ENCODE measurements around the gene SLC43A1. TPM values are rescaled to one million over a fixed set of nuclear protein-coding genes. Genes with fewer than 3 reads are reported as not detected.

The SLC43A1 gene
- total RNA-seq, 4 donors from 2014 or later: 7.4 to 35.1 (median 15.8) TPM

DNA sequence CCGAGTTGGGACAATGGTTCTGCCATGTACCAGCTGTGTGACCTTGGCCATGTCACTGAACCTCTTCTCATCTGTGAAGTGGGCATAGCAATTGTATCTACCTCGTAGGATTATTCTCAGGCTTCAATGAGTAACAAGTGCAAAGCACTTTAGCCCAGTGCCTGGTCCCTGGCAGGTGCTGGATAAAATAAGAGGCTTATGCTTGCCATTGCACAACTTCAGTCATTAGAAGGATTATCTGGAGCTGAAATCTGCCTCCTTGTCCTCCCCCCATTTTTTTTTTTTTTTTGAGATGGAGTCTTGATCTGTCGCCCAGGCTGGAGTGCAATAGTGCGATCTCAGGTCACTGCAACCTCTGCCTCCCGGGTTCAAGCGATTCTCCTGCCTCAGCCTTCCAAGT is 29.1 kb upstream of the SLC43A1 start:
- Histone ChIP-seq H3K36me3 (peaks cover 0 to 10% of the 10 kb centered on the region in 2 donors), H3K27ac (peak overlapping the region; percentile 89 to 96 (median 92)), H3K4me3 (no peak overlapping the region), H3K9me3 (no peaks in the 10 kb centered on the region), H3K4me1 (peaks cover 38 to 41% of the 10 kb centered on the region in 2 donors), H3K27me3 (no peaks in the 10 kb centered on the region)
- peak in 1 of 2 donors; percentile 53 for ATAC-seq
- in situ Hi-C loops (cut with MboI; ENCODE audit: low sequenced_read_pairs in 4 of 4) (no loop called here), intact Hi-C loops (cut with DNase I; ENCODE audit: low total_unique reads) (no loop called here)
- TF ChIP-seq CTCF (IDR thresholded peaks at IDR 0.05 in 4 of 5, conservative IDR thresholded peaks at IDR 0.05 in 1 of 5) (no peak), POLR2A (IDR thresholded peaks at IDR 0.05) (no peak)
- DNase-seq: no peak

- TF ChIP-seq CTCF (IDR thresholded peaks at IDR 0.05 in 4 of 5, conservative IDR thresholded peaks at IDR 0.05 in 1 of 5) (no peak), POLR2A (IDR thresholded peaks at IDR 0.05) (no peak)
- peaks cover 0 to 8% of the 10 kb centered on the region in 2 donors for H3K36me3 ChIP-seq
- ATAC-seq (no peak), DNase-seq (no peak)
- H3K27ac ChIP-seq: peak overlapping the region; percentile 89 to 96 (median 92)
- intact Hi-C loops (cut with DNase I; ENCODE audit: low total_unique reads) (no loop called here), in situ Hi-C loops (cut with MboI; ENCODE audit: low sequenced_read_pairs in 4 of 4) (no loop called here)
- H3K9me3 ChIP-seq: no peaks in the 10 kb centered on the region
- no peaks in the 10 kb centered on the region for H3K27me3 ChIP-seq
- peaks cover 48 to 49% of the 10 kb centered on the region in 2 donors for H3K4me1 ChIP-seq
- H3K4me3 ChIP-seq: no peak overlapping the region
Observed at GRCh38 chr11:57543593-57543992, 28.1 kb upstream of the SLC43A1 start.

DNA sequence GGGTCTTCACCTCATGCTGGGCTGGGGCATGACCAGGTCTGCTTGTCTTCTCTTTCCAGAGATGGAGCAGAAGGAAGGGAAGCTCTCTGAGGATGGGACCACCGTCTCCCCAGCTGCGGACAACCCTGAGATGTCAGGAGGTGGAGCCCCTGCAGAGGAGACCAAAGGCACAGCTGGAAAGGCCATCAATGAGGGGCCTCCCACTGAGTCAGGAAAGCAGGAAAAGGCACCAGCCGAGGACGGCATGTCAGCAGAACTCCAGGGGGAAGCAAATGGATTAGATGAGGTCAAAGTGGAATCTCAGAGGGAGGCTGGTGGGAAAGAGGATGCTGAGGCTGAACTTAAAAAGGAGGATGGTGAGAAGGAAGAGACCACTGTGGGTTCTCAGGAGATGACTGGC is 27.1 kb upstream of the SLC43A1 start:
- in situ Hi-C loops (cut with MboI; ENCODE audit: low sequenced_read_pairs in 4 of 4) (no loop called here), intact Hi-C loops (cut with DNase I; ENCODE audit: low total_unique reads) (no loop called here)
- H3K9me3 ChIP-seq: no peaks in the 10 kb centered on the region
- H3K27ac ChIP-seq: peak overlapping the region; percentile 89 to 96 (median 92)
- ATAC-seq (no peak), DNase-seq (no peak)
- H3K36me3 ChIP-seq: peaks cover 0 to 8% of the 10 kb centered on the region in 2 donors
- no peaks in the 10 kb centered on the region for H3K27me3 ChIP-seq
- TF ChIP-seq CTCF (IDR thresholded peaks at IDR 0.05 in 4 of 5, conservative IDR thresholded peaks at IDR 0.05 in 1 of 5) (no peak), POLR2A (IDR thresholded peaks at IDR 0.05) (no peak)
- H3K4me3 ChIP-seq: no peak overlapping the region
- H3K4me1 ChIP-seq: peaks cover 51 to 54% of the 10 kb centered on the region in 2 donors

- no peaks in the 10 kb centered on the region for H3K27me3 ChIP-seq
- TF ChIP-seq POLR2A (IDR thresholded peaks at IDR 0.05) (peak; percentile 22 to 53), CTCF (IDR thresholded peaks at IDR 0.05 in 4 of 5, conservative IDR thresholded peaks at IDR 0.05 in 1 of 5) (no peak)
- H3K27ac ChIP-seq: peak overlapping the region; percentile 89 to 96 (median 92)
- peaks cover 0 to 5% of the 10 kb centered on the region in 2 donors for H3K36me3 ChIP-seq
- no peaks in the 10 kb centered on the region for H3K9me3 ChIP-seq
- intact Hi-C loops (cut with DNase I; ENCODE audit: low total_unique reads) (no loop called here), in situ Hi-C loops (cut with MboI; ENCODE audit: low sequenced_read_pairs in 4 of 4) (no loop called here)
- peak; percentile 75 to 82 for DNase-seq
- peak overlapping the region in 2 of 4 donors; percentile 4 to 17 for H3K4me3 ChIP-seq
- peaks cover 58 to 64% of the 10 kb centered on the region in 2 donors for H3K4me1 ChIP-seq
- peak; percentile 82 to 83 for ATAC-seq
Observed at GRCh38 chr11:57541169-57541568, 25.7 kb upstream of the SLC43A1 start.

DNA sequence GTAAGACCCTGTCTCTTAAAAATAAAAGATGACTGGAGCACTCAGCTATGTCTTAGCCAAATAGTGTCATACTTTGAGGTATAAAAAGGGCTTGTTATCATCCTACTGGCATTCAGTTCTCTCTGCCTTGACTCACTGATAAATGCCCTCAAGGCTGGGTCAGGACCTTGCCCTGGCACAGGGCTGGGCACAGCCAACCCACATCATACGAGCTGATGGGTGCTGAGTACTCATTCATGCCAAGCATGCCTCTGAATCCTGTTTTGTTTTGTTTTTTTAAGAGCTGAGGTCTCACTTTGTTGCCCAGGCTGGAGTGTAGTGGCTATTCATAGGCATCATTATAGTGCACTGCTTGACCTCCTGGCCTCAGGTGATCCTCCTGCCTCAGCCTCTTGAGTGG is 23.8 kb upstream of the SLC43A1 start:
- no peaks in the 10 kb centered on the region for H3K27me3 ChIP-seq
- DNase-seq (no peak), ATAC-seq (peak; percentile 26 to 37)
- no peaks in the 10 kb centered on the region for H3K36me3 ChIP-seq
- in situ Hi-C loops (cut with MboI; ENCODE audit: low sequenced_read_pairs in 4 of 4): no loop called here
- H3K4me3 ChIP-seq: no peak overlapping the region
- H3K4me1 ChIP-seq: peaks cover 56 to 61% of the 10 kb centered on the region in 2 donors
- H3K9me3 ChIP-seq: no peaks in the 10 kb centered on the region
- peak overlapping the region; percentile 89 to 96 (median 92) for H3K27ac ChIP-seq
- TF ChIP-seq CTCF (IDR thresholded peaks at IDR 0.05 in 4 of 5, conservative IDR thresholded peaks at IDR 0.05 in 1 of 5) (no peak), POLR2A (IDR thresholded peaks at IDR 0.05) (no peak)
- intact Hi-C loops (cut with DNase I; ENCODE audit: low total_unique reads): no loop called here
